ENCODE measurements around the gene ZNFX1. TPM values are rescaled to one million over a fixed set of nuclear protein-coding genes. Genes with fewer than 3 reads are reported as not detected.

The ZNFX1 gene
- total and polyA plus RNA-seq, 9 of the 15 experiments (the other 6 are each of a cell fraction or from before 2014, with no cell fraction given) = 3.8 to 13.8 (median 10.3) TPM

GRCh38 chr20:49278818-49279676, 1.2 kb upstream of the ZNFX1 start (continued):
- TF ChIP-seq PHF21A (IDR thresholded peaks at IDR 0.05; ENCODE audit: borderline replicate concordance, low read depth) (no peak), HNRNPLL (IDR thresholded peaks at IDR 0.05; ENCODE audit: low read depth, low read length, poor library complexity, severe bottlenecking) (no peak), CREM (IDR thresholded peaks at IDR 0.05; ENCODE audit: low read depth) (no peak), GTF2F1 (IDR thresholded peaks at IDR 0.05; ENCODE audit: low read depth, low read length) (no peak), MBD1 (CRISPR knock-in tag; IDR thresholded peaks at IDR 0.05) (no peak), HCFC1 (IDR thresholded peaks at IDR 0.05; ENCODE audit: low read depth, low read length) (no peak), ERF (CRISPR knock-in tag; IDR thresholded peaks at IDR 0.05) (no peak), SMARCC2 (IDR thresholded peaks at IDR 0.05; ENCODE audit: low read depth) (peak; percentile 40; the same call in 1 of the 2 replicates), PCBP2 (IDR thresholded peaks at IDR 0.05; ENCODE audit: low read depth, low read length, poor library complexity, severe bottlenecking) (no peak), ZMIZ1 (IDR thresholded peaks at IDR 0.05; ENCODE audit: low read depth in 2 of 2, low read length in 2 of 2) (no peak), ZNF124 (CRISPR knock-in tag; IDR thresholded peaks at IDR 0.05) (no peak), CTCF (IDR thresholded peaks at IDR 0.05 in 2 of 3, conservative IDR thresholded peaks at IDR 0.05 in 1 of 3; ENCODE audit: insufficient read depth in 2 of 3, low read depth in 1 of 3, low read length in 3 of 3) (no peak), CEBPG (CRISPR knock-in tag; IDR thresholded peaks at IDR 0.05) (peak; percentile 59; the same call in 1 of the 2 replicates), CEBPG (tag; conservative IDR thresholded peaks at IDR 0.05 in 1 of 2, IDR thresholded peaks at IDR 0.05 in 1 of 2) (peak; percentile 68 to 77), JUNB (CRISPR knock-in tag; conservative IDR thresholded peaks at IDR 0.05) (no peak)
- TF ChIP-seq, protein P1, sequence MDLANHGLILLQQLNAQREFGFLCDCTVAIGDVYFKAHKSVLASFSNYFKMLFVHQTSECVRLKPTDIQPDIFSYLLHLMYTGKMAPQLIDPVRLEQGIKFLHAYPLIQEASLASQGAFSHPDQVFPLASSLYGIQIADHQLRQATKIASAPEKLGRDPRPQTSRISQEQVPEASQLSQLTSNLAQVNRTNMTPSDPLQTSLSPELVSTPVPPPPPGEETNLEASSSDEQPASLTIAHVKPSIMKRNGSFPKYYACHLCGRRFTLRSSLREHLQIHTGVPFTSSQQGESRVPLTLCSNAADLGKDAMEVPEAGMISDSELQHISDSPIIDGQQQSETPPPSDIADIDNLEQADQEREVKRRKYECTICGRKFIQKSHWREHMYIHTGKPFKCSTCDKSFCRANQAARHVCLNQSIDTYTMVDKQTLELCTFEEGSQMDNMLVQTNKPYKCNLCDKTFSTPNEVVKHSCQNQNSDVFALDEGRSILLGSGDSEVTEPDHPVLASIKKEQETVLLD (IDR thresholded peaks at IDR 0.05) = no peak
- TF ChIP-seq, protein P2, sequence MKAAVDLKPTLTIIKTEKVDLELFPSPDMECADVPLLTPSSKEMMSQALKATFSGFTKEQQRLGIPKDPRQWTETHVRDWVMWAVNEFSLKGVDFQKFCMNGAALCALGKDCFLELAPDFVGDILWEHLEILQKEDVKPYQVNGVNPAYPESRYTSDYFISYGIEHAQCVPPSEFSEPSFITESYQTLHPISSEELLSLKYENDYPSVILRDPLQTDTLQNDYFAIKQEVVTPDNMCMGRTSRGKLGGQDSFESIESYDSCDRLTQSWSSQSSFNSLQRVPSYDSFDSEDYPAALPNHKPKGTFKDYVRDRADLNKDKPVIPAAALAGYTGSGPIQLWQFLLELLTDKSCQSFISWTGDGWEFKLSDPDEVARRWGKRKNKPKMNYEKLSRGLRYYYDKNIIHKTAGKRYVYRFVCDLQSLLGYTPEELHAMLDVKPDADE (conservative IDR thresholded peaks at IDR 0.05; ENCODE audit: control insufficient read depth, low read depth, low read length) = no peak
